Activated CD8-positive, alpha-beta memory T cell treated with anti-CD3 and anti-CD28 coated beads, Interleukin-2, amount 10 ng/mL, durations not matched to agents 7 days and 5 days (primary cell): ENCODE measurements around the gene ERLIN1. TPM values are rescaled to one million over a fixed set of nuclear protein-coding genes. Genes with fewer than 3 reads are reported as not detected.

Source experiments
- ATAC-seq: fragments of 150-1000 bp; cut with Tn5 transposase; one replicate; pipeline ENCODE4 v1.10.0; 2021; ENCODE audit warnings: moderate library complexity
- CTCF ChIA-PET: fragments of 350-600 bp; sonication (Branson Sonifier 250); formaldehyde crosslinking; loops from one replicate; lab custom pipeline; 2021; ENCODE audit warnings: antibody characterized with exemption; lab: Charles Lee
- DNase-seq: peaks from one replicate; pipeline ENCODE4 v3.0.0-alpha.2; 2020
- H3K27ac Mint-ChIP-seq: one replicate; pipeline ENCODE4 v1.8.0; 2021; ENCODE audit warnings: mild to moderate bottlenecking, mixed read lengths
- H3K27me3 Mint-ChIP-seq: one replicate; pipeline ENCODE4 v1.8.0; 2021; ENCODE audit warnings: mixed read lengths
- H3K36me3 Mint-ChIP-seq: one replicate; pipeline ENCODE4 v1.8.0; 2021; ENCODE audit warnings: mild to moderate bottlenecking, mixed read lengths
- H3K4me1 Mint-ChIP-seq: one replicate; pipeline ENCODE4 v1.8.0; 2021; ENCODE audit warnings: mixed read lengths
- H3K4me3 Mint-ChIP-seq: one replicate; pipeline ENCODE4 v1.8.0; 2021; ENCODE audit warnings: mild to moderate bottlenecking, moderate library complexity, mixed read lengths
- H3K9me3 Mint-ChIP-seq: one replicate; pipeline ENCODE4 v1.8.0; 2022; ENCODE audit warnings: low read depth, mixed read lengths
- total RNA-seq, 2 experiments: library from RNA; stranded (reverse); gene quantifications; one replicate each; pipeline ENCODE4 v1.2.3, GENCODE V29; 2021

Gene ERLIN1
- total RNA-seq, 2 experiments from 2014 or later = 17.2 to 17.5 TPM

- H3K36me3 Mint-ChIP-seq = peaks cover 49% of the 10 kb centered on the region
- H3K4me3 Mint-ChIP-seq = peak overlapping the region; percentile 98
Measured at GRCh38 chr10:100186253-100187212, 704 bp upstream of the ERLIN1 start.

DNA sequence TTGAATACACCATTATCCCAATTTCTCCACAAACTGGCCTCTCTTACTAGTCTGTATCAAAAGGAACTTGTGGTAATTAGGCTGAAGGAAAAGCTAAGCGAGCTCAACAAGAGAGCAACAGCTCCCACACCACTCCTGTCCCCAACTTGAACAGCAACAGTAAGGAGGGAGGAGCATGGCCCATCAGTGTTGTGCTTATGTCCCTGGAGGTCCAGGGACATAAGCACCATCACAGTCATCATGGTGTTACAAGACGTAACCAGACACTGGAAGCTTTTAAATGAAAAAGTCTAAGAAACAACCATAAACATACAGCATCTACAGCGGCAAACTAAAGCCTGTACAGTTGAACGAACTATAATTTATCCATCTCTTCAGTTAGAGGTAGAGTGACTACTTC, 989 bp downstream of the ERLIN1 start:
- H3K4me3 Mint-ChIP-seq = peak overlapping the region; percentile 98
- peaks cover 44% of the 10 kb centered on the region for H3K36me3 Mint-ChIP-seq
- DNase-seq (no peak), ATAC-seq (no peak)
- peaks cover 60% of the 10 kb centered on the region for H3K4me1 Mint-ChIP-seq
- CTCF ChIA-PET = interaction anchor here (0.6 to 2.2 kb wide), 6 partner anchors 9 to 348 kb away, joined by 3 to 9 read pairs (median 4); partner anchors contain the start of gene DNMBP
- no peaks in the 10 kb centered on the region for H3K9me3 Mint-ChIP-seq
- peak overlapping the region; percentile 96 for H3K27ac Mint-ChIP-seq
- H3K27me3 Mint-ChIP-seq = no peaks in the 10 kb centered on the region

More at GRCh38 chr10:100186253-100187212, 704 bp upstream of the ERLIN1 start:
- Mint-ChIP-seq H3K4me1 (peaks cover 58% of the 10 kb centered on the region), H3K27me3 (no peaks in the 10 kb centered on the region), H3K9me3 (no peaks in the 10 kb centered on the region), H3K27ac (peak overlapping the region; percentile 96)
- peak; percentile 73 for ATAC-seq
- CTCF ChIA-PET = interaction anchor here (2.2 kb wide), 1 partner anchor 11 kb away, joined by 9 read pairs; no protein-coding TSS in a partner anchor
- peak; percentile 42 for DNase-seq

DNA sequence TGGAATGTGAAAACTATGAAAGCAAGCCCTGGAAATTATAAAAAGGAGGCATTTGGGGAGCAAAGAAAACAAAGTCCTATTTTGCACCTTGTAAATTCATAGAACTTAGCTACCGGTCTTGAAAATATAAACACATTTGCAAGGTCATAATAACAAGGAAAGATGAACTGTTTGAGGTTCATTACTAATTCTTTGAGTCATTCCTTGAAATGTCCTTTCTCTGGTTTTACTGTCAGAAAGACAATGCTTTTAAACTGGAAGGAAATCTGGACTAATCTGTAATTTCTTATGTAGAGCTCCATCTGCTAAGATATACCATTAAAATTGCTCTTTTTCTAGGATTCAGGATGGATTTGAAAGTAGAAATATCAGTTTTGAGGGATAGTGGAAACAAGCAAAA, 1.4 kb downstream of the ERLIN1 start:
- CTCF ChIA-PET = interaction anchor here (0.6 to 2.2 kb wide), 6 partner anchors 9 to 348 kb away, joined by 3 to 9 read pairs (median 4); partner anchors contain the start of gene DNMBP
- H3K27me3 Mint-ChIP-seq = no peaks in the 10 kb centered on the region
- peak overlapping the region; percentile 52 for H3K27ac Mint-ChIP-seq
- no peak for DNase-seq
- ATAC-seq = no peak
- H3K9me3 Mint-ChIP-seq = no peaks in the 10 kb centered on the region
- H3K4me3 Mint-ChIP-seq = peak overlapping the region; percentile 98
- H3K4me1 Mint-ChIP-seq = peaks cover 60% of the 10 kb centered on the region
- H3K36me3 Mint-ChIP-seq = peaks cover 42% of the 10 kb centered on the region

GRCh38 chr10:100183481-100183880, 2.3 kb downstream of the ERLIN1 start:
- H3K9me3 Mint-ChIP-seq = no peaks in the 10 kb centered on the region
- H3K27me3 Mint-ChIP-seq = no peaks in the 10 kb centered on the region
- peaks cover 46% of the 10 kb centered on the region for H3K36me3 Mint-ChIP-seq
- DNase-seq (no peak), ATAC-seq (no peak)
- CTCF ChIA-PET = interaction anchor here (1.4 to 1.7 kb wide), 2 partner anchors 12 to 17 kb away, joined by 4 read pairs; no protein-coding TSS in a partner anchor
- peaks cover 57% of the 10 kb centered on the region for H3K4me1 Mint-ChIP-seq
- H3K27ac Mint-ChIP-seq = no peak overlapping the region
- no peak overlapping the region for H3K4me3 Mint-ChIP-seq

- Mint-ChIP-seq H3K27ac (no peak overlapping the region), H3K4me1 (peaks cover 54% of the 10 kb centered on the region), H3K4me3 (no peak overlapping the region), H3K27me3 (no peaks in the 10 kb centered on the region), H3K9me3 (no peaks in the 10 kb centered on the region), H3K36me3 (peaks cover 47% of the 10 kb centered on the region)
- CTCF ChIA-PET = no interaction called here
- ATAC-seq (no peak), DNase-seq (no peak)
Measured at GRCh38 chr10:100182908-100183307, 2.9 kb downstream of the ERLIN1 start.

DNA sequence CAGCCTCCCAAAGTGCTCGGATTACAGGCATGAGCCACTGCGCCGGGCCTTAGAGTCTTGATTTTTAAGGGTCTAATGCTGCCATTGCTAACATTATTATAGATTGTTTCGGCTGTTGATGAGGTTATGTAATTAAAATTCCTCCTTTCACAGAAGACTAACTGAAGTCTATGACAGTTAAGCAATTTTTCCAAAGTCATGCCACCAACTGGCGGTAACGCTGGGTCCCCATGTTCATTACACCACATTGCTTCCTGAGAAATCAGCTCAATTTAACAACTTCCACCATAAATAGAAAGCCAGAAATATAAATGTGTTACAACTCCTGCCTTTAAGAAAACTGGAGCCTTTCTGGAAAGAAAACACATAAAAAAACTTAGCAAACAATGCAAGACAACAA, 3.5 kb downstream of the ERLIN1 start:
- no peaks in the 10 kb centered on the region for H3K9me3 Mint-ChIP-seq
- H3K36me3 Mint-ChIP-seq = peaks cover 49% of the 10 kb centered on the region
- H3K4me3 Mint-ChIP-seq = no peak overlapping the region
- peaks cover 49% of the 10 kb centered on the region for H3K4me1 Mint-ChIP-seq
- H3K27me3 Mint-ChIP-seq = no peaks in the 10 kb centered on the region
- CTCF ChIA-PET = no interaction called here
- H3K27ac Mint-ChIP-seq = no peak overlapping the region
- ATAC-seq (no peak), DNase-seq (no peak)

GRCh38 chr10:100175875-100176274, 10.0 kb downstream of the ERLIN1 start:
- Mint-ChIP-seq H3K9me3 (peaks cover 7% of the 10 kb centered on the region), H3K36me3 (peaks cover 74% of the 10 kb centered on the region), H3K27me3 (no peaks in the 10 kb centered on the region), H3K27ac (no peak overlapping the region), H3K4me1 (peaks cover 38% of the 10 kb centered on the region), H3K4me3 (no peak overlapping the region)
- ATAC-seq (no peak), DNase-seq (no peak)
- CTCF ChIA-PET = interaction anchor here (0.6 to 1.8 kb wide), 2 partner anchors 10 to 516 kb away, joined by 3 to 9 read pairs; partner anchors contain the start of gene ERLIN1

GRCh38 chr10:100174699-100175677, 10.8 kb downstream of the ERLIN1 start:
- CTCF ChIA-PET = interaction anchor here (0.6 to 1.8 kb wide), 3 partner anchors 11 to 515 kb away, joined by 3 to 9 read pairs (median 3); partner anchors contain the start of gene ERLIN1
- Mint-ChIP-seq H3K27ac (peak overlapping the region; percentile 16), H3K36me3 (peaks cover 73% of the 10 kb centered on the region), H3K4me3 (no peak overlapping the region), H3K27me3 (no peaks in the 10 kb centered on the region), H3K9me3 (peaks cover 7% of the 10 kb centered on the region), H3K4me1 (peaks cover 34% of the 10 kb centered on the region)
- DNase-seq (peak; percentile 45), ATAC-seq (peak; percentile 94)

GRCh38 chr10:100173035-100173434, 12.8 kb downstream of the ERLIN1 start:
- peaks cover 45% of the 10 kb centered on the region for H3K4me1 Mint-ChIP-seq
- no peaks in the 10 kb centered on the region for H3K27me3 Mint-ChIP-seq
- H3K9me3 Mint-ChIP-seq = peaks cover 7% of the 10 kb centered on the region
- CTCF ChIA-PET = interaction anchor here (0.9 kb wide), 1 partner anchor 19 kb away, joined by 3 read pairs; no protein-coding TSS in a partner anchor
- no peak for ATAC-seq
- H3K27ac Mint-ChIP-seq = no peak overlapping the region
- H3K4me3 Mint-ChIP-seq = no peak overlapping the region
- peaks cover 69% of the 10 kb centered on the region for H3K36me3 Mint-ChIP-seq
- DNase-seq = no peak

DNA sequence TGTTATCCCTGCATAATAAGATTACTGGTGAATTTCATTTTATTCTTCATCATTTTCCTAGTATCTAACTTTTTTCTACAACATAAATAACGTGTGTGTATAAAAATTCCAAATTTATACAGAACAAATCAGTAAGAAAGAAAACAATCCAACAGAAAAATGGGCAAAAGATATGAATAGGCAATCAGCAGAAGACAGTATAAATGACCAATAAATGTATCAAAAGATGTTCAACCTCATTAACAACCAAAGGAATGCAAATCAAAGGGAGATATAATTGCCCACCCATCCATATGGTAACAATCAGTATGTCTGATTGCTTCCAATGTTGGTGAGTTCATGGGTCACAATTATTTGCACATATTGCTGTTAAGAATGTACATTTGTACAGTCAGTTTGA, 13.5 kb downstream of the ERLIN1 start:
- ATAC-seq = no peak
- Mint-ChIP-seq H3K27me3 (no peaks in the 10 kb centered on the region), H3K4me1 (peaks cover 49% of the 10 kb centered on the region), H3K36me3 (peaks cover 62% of the 10 kb centered on the region), H3K9me3 (peaks cover 7% of the 10 kb centered on the region), H3K27ac (no peak overlapping the region), H3K4me3 (no peak overlapping the region)
- CTCF ChIA-PET = interaction anchor here (0.8 to 0.9 kb wide), 2 partner anchors 18 to 166 kb away, joined by 3 read pairs; no protein-coding TSS in a partner anchor
- DNase-seq = no peak

GRCh38 chr10:100168313-100168643, 17.6 kb downstream of the ERLIN1 start:
- H3K4me1 Mint-ChIP-seq = peaks cover 35% of the 10 kb centered on the region
- CTCF ChIA-PET = interaction anchor here (1.4 kb wide), 1 partner anchor 13 kb away, joined by 4 read pairs; no protein-coding TSS in a partner anchor
- H3K4me3 Mint-ChIP-seq = peak overlapping the region; percentile 70
- ATAC-seq (peak; percentile 31), DNase-seq (no peak)
- peaks cover 43% of the 10 kb centered on the region for H3K36me3 Mint-ChIP-seq
- peaks cover 7% of the 10 kb centered on the region for H3K9me3 Mint-ChIP-seq
- peak overlapping the region; percentile 84 for H3K27ac Mint-ChIP-seq
- no peaks in the 10 kb centered on the region for H3K27me3 Mint-ChIP-seq

GRCh38 chr10:100167553-100168312, 18.1 kb downstream of the ERLIN1 start:
- peaks cover 42% of the 10 kb centered on the region for H3K36me3 Mint-ChIP-seq
- peak overlapping the region; percentile 70 for H3K4me3 Mint-ChIP-seq
- DNase-seq (no peak), ATAC-seq (peak; percentile 59)
- no peaks in the 10 kb centered on the region for H3K27me3 Mint-ChIP-seq
- CTCF ChIA-PET = interaction anchor here (1.4 to 1.5 kb wide), 2 partner anchors 13 to 17 kb away, joined by 4 read pairs; no protein-coding TSS in a partner anchor
- peaks cover 33% of the 10 kb centered on the region for H3K4me1 Mint-ChIP-seq
- peak overlapping the region; percentile 84 for H3K27ac Mint-ChIP-seq
- H3K9me3 Mint-ChIP-seq = peaks cover 5% of the 10 kb centered on the region
